Keratinocyte (primary cell): ENCODE measurements around the gene LCE3B. TPM values are rescaled to one million over a fixed set of nuclear protein-coding genes. Genes with fewer than 3 reads are reported as not detected.

ENCODE experiments used
- DNase-seq: peaks from one replicate; pipeline ENCODE4 v3.0.0-alpha.2; 2011; ENCODE audit warnings: low read depth, missing footprints, low spot score
- FAIRE-seq: peaks from 2 replicates; lab custom pipeline; 2011; peaks lifted over from hg19 to GRCh38; lab: Jason Lieb, UNC
- H2AFZ ChIP-seq: 2 replicates; pipeline ENCODE4 v1.6.0; 2012; ENCODE audit warnings: low read length, control low read depth, inconsistent platforms; ENCODE audit not compliant: control insufficient read depth
- H3K27ac ChIP-seq: 2 replicates; pipeline ENCODE4 v1.5.1; 2011; ENCODE audit warnings: low read length; ENCODE audit not compliant: control insufficient read depth, insufficient read depth
- H3K27me3 ChIP-seq: 3 replicates; pipeline ENCODE4 v1.6.0; 2011; ENCODE audit warnings: low read length; ENCODE audit not compliant: control insufficient read depth, insufficient read depth; ENCODE audit errors: extremely low read depth
- H3K36me3 ChIP-seq, 2 experiments: 2 replicates in 1 of 2; 3 replicates in 1 of 2; pipeline ENCODE4 v1.5.1; 2011; ENCODE audit warnings: low read length in 2 of 2, mild to moderate bottlenecking in 1 of 2; ENCODE audit not compliant: control insufficient read depth in 2 of 2, insufficient read depth in 2 of 2; ENCODE audit errors: extremely low read depth in 1 of 2
- H3K4me1 ChIP-seq: 3 replicates; pipeline ENCODE4 v1.5.1; 2011; ENCODE audit warnings: low read length; ENCODE audit not compliant: control insufficient read depth, insufficient read depth; ENCODE audit errors: extremely low read depth
- H3K4me2 ChIP-seq: 3 replicates; pipeline ENCODE4 v1.6.0; 2011; ENCODE audit warnings: low read depth, low read length; ENCODE audit not compliant: control insufficient read depth, insufficient read depth; ENCODE audit errors: extremely low read depth
- H3K4me3 ChIP-seq, 3 experiments: fragments of 200-600 bp in 1 of 3; sonication (generic) in 1 of 3; 2 replicates in 2 of 3; 3 replicates in 1 of 3; pipeline ENCODE4 v1.5.1; 2011 to 2016; ENCODE audit warnings: low read length in 3 of 3, mild to moderate bottlenecking in 3 of 3, control low read depth in 2 of 3, inconsistent platforms in 1 of 3, low read depth in 1 of 3, mixed read lengths in 1 of 3, mixed run types in 1 of 3, moderate library complexity in 1 of 3; ENCODE audit not compliant: control insufficient read depth in 2 of 3, insufficient read depth in 2 of 3; ENCODE audit errors: extremely low read depth in 1 of 3
- H3K79me2 ChIP-seq: 2 replicates; pipeline ENCODE4 v1.6.0; 2012; ENCODE audit warnings: low read length; ENCODE audit not compliant: control insufficient read depth, insufficient read depth
- H3K9ac ChIP-seq: 3 replicates; pipeline ENCODE4 v1.6.0; 2011; ENCODE audit warnings: low read length; ENCODE audit not compliant: control insufficient read depth, insufficient read depth; ENCODE audit errors: extremely low read depth
- H3K9me1 ChIP-seq: 3 replicates; pipeline ENCODE4 v1.6.0; 2011; ENCODE audit warnings: low read length; ENCODE audit not compliant: control insufficient read depth, insufficient read depth; ENCODE audit errors: extremely low read depth
- H3K9me3 ChIP-seq: 2 replicates; pipeline ENCODE4 v1.5.1; 2012; ENCODE audit warnings: low read depth, low read length; ENCODE audit not compliant: control insufficient read depth
- H4K20me1 ChIP-seq: 3 replicates; pipeline ENCODE4 v1.6.0; 2011; ENCODE audit warnings: low read length; ENCODE audit not compliant: control insufficient read depth, insufficient read depth; ENCODE audit errors: extremely low read depth
- EZH2 ChIP-seq: IDR thresholded peaks from one replicate; pipeline ENCODE4 v1.6.1; 2012; ENCODE audit warnings: inconsistent platforms, mild to moderate bottlenecking, low read length, moderate library complexity
- dilution Hi-C: fragments of 300-500 bp; cut with MboI; formaldehyde crosslinking; loops from one replicate; pipeline ENCODE4 v1.7.0; 2020; ENCODE audit warnings: low sequenced_read_pairs; ENCODE audit not compliant: extremely low pct_ligation_motif_present
- polyA plus RNA-seq, 5 experiments: library from polyadenylated mRNA; depleted of rRNA in 3 of 5; stranded (reverse) in 3 of 5; stranded (forward) in 1 of 5; unstranded in 1 of 5; fragments of >200 nt; gene quantifications; 1 replicate in 1 of 5; 2 replicates in 3 of 5; 3 replicates in 1 of 5; pipeline versions ENCODE4 v1.2.1 to v1.2.3, GENCODE V29; 2011 to 2012; ENCODE audit warnings: missing spikeins in 2 of 5, low read depth in 1 of 5, low replicate concordance in 1 of 5
- TF ChIP-seq, protein P1 (sequence below), 3 experiments: IDR thresholded peaks in 1 of 3; conservative IDR thresholded peaks in 1 of 3; optimal IDR thresholded peaks in 1 of 3; 2 replicates in 2 of 3; 3 replicates in 1 of 3; pipeline versions ENCODE3 to v1.5.1; 2011; ENCODE audit warnings: low read length in 3 of 3, mild to moderate bottlenecking in 3 of 3, moderate library complexity in 2 of 3, control low read depth in 1 of 3, inconsistent platforms in 1 of 3; ENCODE audit not compliant: insufficient read depth in 2 of 3; ENCODE audit errors: extremely low read depth in 1 of 3

The LCE3B gene
- polyA plus RNA-seq, 1 donor (not counting 4 experiments of a cell fraction or from before 2014, with no cell fraction given) = not detected

DNA sequence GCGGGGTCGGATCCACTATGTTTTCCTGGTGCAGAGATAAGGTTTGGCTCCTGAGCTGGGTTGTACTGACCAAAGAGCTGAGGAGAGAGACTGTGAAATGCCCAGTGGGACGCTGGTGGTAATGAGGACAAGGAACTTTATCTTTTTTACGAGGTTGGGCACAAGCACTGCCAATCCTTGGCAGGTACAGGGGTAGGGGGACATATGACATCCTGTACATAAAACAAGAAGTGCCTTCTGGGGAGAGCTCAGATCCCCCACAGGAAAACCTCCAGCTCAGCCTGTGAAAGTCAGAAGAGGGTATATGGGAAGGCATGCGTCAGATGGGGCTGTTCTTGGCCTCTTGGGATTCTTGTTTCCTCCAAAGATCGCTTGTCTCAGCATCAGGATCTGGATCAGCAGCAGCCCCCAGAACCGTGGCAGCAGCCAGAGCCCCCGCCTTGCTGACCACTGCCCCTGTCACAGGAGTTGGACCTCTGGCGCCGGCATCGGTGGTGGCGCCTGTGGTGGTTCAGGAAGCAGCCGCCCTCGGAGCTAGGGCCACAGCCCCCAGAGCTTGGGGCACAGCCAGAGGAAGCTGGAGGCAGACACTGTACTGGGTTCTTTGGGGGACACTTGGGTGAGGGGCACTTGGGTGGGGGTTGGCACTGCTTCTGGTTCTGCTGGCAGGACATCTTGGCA is 47.9 kb upstream of the LCE3B start:
- FAIRE-seq = no peak
- Histone ChIP-seq H3K4me3 (no peak overlapping the region), H3K4me1 (peaks cover 12% of the 10 kb centered on the region), H3K9ac (no peak overlapping the region), H3K79me2 (no peaks in the 10 kb centered on the region), H3K27ac (no peak overlapping the region), H3K9me1 (no peaks in the 10 kb centered on the region), H3K9me3 (peaks cover 2% of the 10 kb centered on the region), H2AFZ (no peak overlapping the region), H3K4me2 (no peak overlapping the region), H4K20me1 (no peaks in the 10 kb centered on the region), H3K27me3 (no peaks in the 10 kb centered on the region), H3K36me3 (no peaks in the 10 kb centered on the region)
- TF ChIP-seq EZH2 = no peak
- TF ChIP-seq, protein P1, sequence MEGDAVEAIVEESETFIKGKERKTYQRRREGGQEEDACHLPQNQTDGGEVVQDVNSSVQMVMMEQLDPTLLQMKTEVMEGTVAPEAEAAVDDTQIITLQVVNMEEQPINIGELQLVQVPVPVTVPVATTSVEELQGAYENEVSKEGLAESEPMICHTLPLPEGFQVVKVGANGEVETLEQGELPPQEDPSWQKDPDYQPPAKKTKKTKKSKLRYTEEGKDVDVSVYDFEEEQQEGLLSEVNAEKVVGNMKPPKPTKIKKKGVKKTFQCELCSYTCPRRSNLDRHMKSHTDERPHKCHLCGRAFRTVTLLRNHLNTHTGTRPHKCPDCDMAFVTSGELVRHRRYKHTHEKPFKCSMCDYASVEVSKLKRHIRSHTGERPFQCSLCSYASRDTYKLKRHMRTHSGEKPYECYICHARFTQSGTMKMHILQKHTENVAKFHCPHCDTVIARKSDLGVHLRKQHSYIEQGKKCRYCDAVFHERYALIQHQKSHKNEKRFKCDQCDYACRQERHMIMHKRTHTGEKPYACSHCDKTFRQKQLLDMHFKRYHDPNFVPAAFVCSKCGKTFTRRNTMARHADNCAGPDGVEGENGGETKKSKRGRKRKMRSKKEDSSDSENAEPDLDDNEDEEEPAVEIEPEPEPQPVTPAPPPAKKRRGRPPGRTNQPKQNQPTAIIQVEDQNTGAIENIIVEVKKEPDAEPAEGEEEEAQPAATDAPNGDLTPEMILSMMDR (optimal IDR thresholded peaks at IDR 0.05 in 1 of 3, IDR thresholded peaks at IDR 0.05 in 1 of 3, conservative IDR thresholded peaks at IDR 0.05 in 1 of 3; ENCODE audit: extremely low read depth in 1 of 3, insufficient read depth in 2 of 3, low read length in 3 of 3) = no peak
- no peak for DNase-seq
- dilution Hi-C loops = no loop called here

DNA sequence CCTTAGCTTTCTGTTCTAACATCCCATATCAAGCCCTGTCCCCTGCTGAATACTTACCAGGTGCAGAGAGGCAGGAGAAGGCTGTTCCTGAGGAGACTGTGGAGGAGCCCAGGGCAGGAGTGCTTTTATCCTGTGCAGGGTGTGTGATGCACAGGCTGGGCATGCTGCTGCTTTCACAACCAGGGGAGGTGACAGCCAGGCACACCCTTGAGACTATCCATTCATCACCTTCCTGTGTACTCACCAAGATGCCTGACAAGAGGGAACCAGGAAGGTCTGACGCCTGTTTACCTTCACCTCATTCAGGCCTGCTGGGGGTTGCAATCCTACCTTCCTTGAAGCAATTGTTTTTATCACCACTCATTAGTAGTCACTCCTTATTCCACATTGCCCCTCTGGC is 46.9 kb upstream of the LCE3B start, which contains the start of gene LCE3E:
LCE3E (minus strand) TSS at position 100 of the 400 bp plus-strand sequence. CDS start 572 bp downstream, outside the sequence.
- Histone ChIP-seq H3K27me3 (no peaks in the 10 kb centered on the region), H3K4me3 (no peak within 1 kb of the TSS), H4K20me1 (no peaks in the 10 kb centered on the region), H3K9me3 (peaks cover 2% of the 10 kb centered on the region), H3K4me1 (peaks cover 12% of the 10 kb centered on the region), H3K4me2 (no peak within 1 kb of the TSS), H3K79me2 (no peaks in the 10 kb centered on the region), H3K9ac (no peak within 1 kb of the TSS), H3K9me1 (no peaks in the 10 kb centered on the region), H3K27ac (no peak within 1 kb of the TSS), H2AFZ (no peak within 1 kb of the TSS), H3K36me3 (no peaks in the 10 kb centered on the region)
- dilution Hi-C loops = no loop called here
- TF ChIP-seq, protein P1 (optimal IDR thresholded peaks at IDR 0.05 in 1 of 3, IDR thresholded peaks at IDR 0.05 in 1 of 3, conservative IDR thresholded peaks at IDR 0.05 in 1 of 3; ENCODE audit: extremely low read depth in 1 of 3, insufficient read depth in 2 of 3, low read length in 3 of 3) = no peak
- no peak for TF ChIP-seq EZH2
- FAIRE-seq (peak; percentile 34), DNase-seq (peak; percentile 55)
